Activated CD8-positive, alpha-beta T cell treated with anti-CD3 and anti-CD28 coated beads for 36 hours (primary cell): Measurements from ENCODE around the gene LIFR. TPM values are rescaled to one million over a fixed set of nuclear protein-coding genes. Genes with fewer than 3 reads are reported as not detected.

ENCODE experiments used
- ATAC-seq: fragments of 200-7000 bp; cut with Tn5 transposase; one replicate; pipeline ENCODE4 v1.10.0; 2021; ENCODE audit warnings: mild to moderate bottlenecking, moderate library complexity
- CTCF ChIA-PET: fragments of 350-600 bp; sonication (Branson Sonifier 250); formaldehyde crosslinking; loops from one replicate; lab custom pipeline; 2021; ENCODE audit warnings: antibody characterized with exemption; lab: Charles Lee
- POLR2A ChIA-PET: fragments of 350-600 bp; sonication (Branson Sonifier 250); formaldehyde crosslinking; loops from one replicate; lab custom pipeline; 2021; ENCODE audit warnings: antibody characterized with exemption; lab: Charles Lee
- DNase-seq: peaks from one replicate; pipeline ENCODE4 v3.0.0-alpha.2; 2020
- H3K27ac Mint-ChIP-seq: one replicate; pipeline ENCODE4 v1.8.0; 2021; ENCODE audit warnings: mild to moderate bottlenecking, mixed read lengths
- H3K27me3 Mint-ChIP-seq: one replicate; pipeline ENCODE4 v1.8.0; 2021; ENCODE audit warnings: mixed read lengths
- H3K36me3 Mint-ChIP-seq: one replicate; pipeline ENCODE4 v1.8.0; 2021; ENCODE audit warnings: low read depth, mixed read lengths
- H3K4me1 Mint-ChIP-seq: one replicate; pipeline ENCODE4 v1.8.0; 2021; ENCODE audit warnings: low read depth, mixed read lengths
- H3K4me3 Mint-ChIP-seq: one replicate; pipeline ENCODE4 v1.8.0; 2021; ENCODE audit warnings: mild to moderate bottlenecking, moderate library complexity, mixed read lengths
- H3K9me3 Mint-ChIP-seq: one replicate; pipeline ENCODE4 v1.8.0; 2021; ENCODE audit warnings: mixed read lengths
- intact Hi-C: fragments of 100-400 bp; cut with micrococcal nuclease; formaldehyde crosslinking; loops from one replicate; pipeline ENCODE4 v1.10.0; 2022
- total RNA-seq, 2 experiments: library from RNA; stranded (reverse); gene quantifications; one replicate each; pipeline ENCODE4 v1.2.3, GENCODE V29; 2021
- TF ChIP-seq, protein P1 (sequence below): fragments of 200-600 bp; IDR thresholded peaks from one replicate; pipeline ENCODE4 v1.8.0; 2022; ENCODE audit warnings: antibody characterized with exemption, mild to moderate bottlenecking

The LIFR gene
- total RNA-seq, 2 experiments from 2014 or later, result not detected

DNA sequence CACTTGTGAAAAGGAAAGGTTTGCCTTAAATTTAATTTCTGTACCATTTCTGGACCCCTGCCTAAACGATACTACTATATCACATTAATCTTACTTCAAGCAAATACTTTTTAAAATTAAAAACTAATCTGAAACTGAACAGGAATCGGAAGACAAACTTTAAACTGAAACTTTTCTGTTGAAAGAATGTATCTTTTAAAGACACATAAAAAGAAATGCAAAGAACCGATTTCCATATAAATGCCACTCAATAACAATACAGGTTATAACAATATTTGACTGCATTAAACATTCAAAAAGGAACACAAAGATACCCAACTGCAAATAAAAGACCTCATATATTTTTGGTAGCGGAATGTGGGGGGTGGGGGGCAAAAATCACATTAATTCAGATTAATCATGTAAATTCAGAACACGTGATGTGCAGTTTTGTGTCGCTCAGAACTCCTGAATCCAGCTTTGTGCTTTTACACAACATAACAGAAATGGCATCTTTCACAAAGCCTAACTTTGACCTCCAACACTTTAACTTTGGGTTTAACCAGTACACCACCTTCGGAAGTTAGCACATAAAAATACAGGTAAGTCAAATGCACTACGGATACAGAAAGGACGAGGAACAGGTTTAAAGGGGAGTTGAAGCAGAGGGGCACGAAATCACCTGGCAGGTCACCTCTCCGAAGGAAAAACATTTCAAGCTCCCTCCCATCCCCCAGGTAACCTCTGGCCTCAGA is 925 bp downstream of the LIFR start:
- Mint-ChIP-seq H3K36me3 (no peaks in the 10 kb centered on the region), H3K9me3 (no peaks in the 10 kb centered on the region), H3K4me3 (peak overlapping the region; percentile 68), H3K27me3 (peaks cover 59% of the 10 kb centered on the region), H3K27ac (no peak overlapping the region), H3K4me1 (peaks cover 9% of the 10 kb centered on the region)
- ChIA-PET POLR2A (no interaction called here), CTCF (interaction anchor here (0.6 kb wide), 1 partner anchor 114 kb away, joined by 3 read pairs; no protein-coding TSS in a partner anchor)
- ATAC-seq (no peak), DNase-seq (no peak)
- TF ChIP-seq, protein P1, sequence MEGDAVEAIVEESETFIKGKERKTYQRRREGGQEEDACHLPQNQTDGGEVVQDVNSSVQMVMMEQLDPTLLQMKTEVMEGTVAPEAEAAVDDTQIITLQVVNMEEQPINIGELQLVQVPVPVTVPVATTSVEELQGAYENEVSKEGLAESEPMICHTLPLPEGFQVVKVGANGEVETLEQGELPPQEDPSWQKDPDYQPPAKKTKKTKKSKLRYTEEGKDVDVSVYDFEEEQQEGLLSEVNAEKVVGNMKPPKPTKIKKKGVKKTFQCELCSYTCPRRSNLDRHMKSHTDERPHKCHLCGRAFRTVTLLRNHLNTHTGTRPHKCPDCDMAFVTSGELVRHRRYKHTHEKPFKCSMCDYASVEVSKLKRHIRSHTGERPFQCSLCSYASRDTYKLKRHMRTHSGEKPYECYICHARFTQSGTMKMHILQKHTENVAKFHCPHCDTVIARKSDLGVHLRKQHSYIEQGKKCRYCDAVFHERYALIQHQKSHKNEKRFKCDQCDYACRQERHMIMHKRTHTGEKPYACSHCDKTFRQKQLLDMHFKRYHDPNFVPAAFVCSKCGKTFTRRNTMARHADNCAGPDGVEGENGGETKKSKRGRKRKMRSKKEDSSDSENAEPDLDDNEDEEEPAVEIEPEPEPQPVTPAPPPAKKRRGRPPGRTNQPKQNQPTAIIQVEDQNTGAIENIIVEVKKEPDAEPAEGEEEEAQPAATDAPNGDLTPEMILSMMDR, result no peak
- intact Hi-C loops, result no loop called here

DNA sequence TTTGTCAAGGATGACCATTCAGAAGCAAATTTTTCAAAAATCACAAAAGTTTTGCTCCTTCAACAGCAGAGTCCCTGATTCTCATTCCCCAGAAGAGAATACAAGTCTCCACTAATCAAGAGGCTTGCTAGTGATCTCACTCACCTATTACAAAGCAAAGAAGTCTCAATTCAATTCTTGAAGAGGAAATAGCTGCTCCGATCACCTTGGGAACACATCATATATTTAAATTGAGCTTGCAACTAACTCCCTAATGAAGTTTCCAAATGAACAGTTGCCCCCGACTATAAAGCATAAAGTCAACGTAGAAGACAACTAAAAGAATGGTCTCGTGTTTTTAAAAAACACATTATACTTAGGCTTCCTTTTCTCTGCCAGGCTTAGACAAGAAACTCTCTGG is 1.6 kb downstream of the LIFR start:
- peaks cover 9% of the 10 kb centered on the region for H3K4me1 Mint-ChIP-seq
- intact Hi-C loops, result loop anchor here (5.0 kb wide), 1 partner anchor 113 kb away; no protein-coding TSS in a partner anchor
- TF ChIP-seq, protein P1, result no peak
- POLR2A ChIA-PET, result no interaction called here
- ATAC-seq, result no peak
- no peak overlapping the region for H3K27ac Mint-ChIP-seq
- H3K36me3 Mint-ChIP-seq, result no peaks in the 10 kb centered on the region
- H3K9me3 Mint-ChIP-seq, result no peaks in the 10 kb centered on the region
- CTCF ChIA-PET, result interaction anchor here (0.6 kb wide), 1 partner anchor 113 kb away, joined by 3 read pairs; no protein-coding TSS in a partner anchor
- H3K27me3 Mint-ChIP-seq, result peaks cover 60% of the 10 kb centered on the region
- no peak overlapping the region for H3K4me3 Mint-ChIP-seq
- DNase-seq, result no peak

DNA sequence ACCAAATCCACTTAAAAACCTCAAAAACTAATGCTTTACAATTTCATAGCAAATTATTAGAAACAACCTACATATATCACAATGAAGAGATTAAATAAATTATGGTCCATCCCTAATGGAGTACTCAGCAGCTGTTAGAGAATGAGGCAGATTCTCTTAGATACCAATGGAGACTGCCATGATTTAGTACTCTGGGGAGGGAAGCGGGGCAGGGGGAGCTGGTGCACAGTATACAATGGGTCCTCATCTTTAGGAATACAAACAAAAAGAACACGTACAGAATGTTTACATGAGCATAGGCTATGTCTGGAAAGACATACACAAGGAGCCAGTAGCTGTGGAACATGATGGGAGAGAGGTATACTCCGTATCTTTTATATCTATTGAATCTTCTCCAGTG is 2.0 kb downstream of the LIFR start:
- intact Hi-C loops, result loop anchor here (5.0 kb wide), 1 partner anchor 112 kb away; no protein-coding TSS in a partner anchor
- no peak overlapping the region for H3K27ac Mint-ChIP-seq
- H3K36me3 Mint-ChIP-seq, result no peaks in the 10 kb centered on the region
- POLR2A ChIA-PET, result no interaction called here
- H3K4me1 Mint-ChIP-seq, result peaks cover 9% of the 10 kb centered on the region
- CTCF ChIA-PET, result interaction anchor here (2.7 kb wide), 1 partner anchor 113 kb away, joined by 21 read pairs; no protein-coding TSS in a partner anchor
- peaks cover 60% of the 10 kb centered on the region for H3K27me3 Mint-ChIP-seq
- ATAC-seq (no peak), DNase-seq (no peak)
- TF ChIP-seq, protein P1, result no peak
- H3K9me3 Mint-ChIP-seq, result no peaks in the 10 kb centered on the region
- H3K4me3 Mint-ChIP-seq, result no peak overlapping the region

DNA sequence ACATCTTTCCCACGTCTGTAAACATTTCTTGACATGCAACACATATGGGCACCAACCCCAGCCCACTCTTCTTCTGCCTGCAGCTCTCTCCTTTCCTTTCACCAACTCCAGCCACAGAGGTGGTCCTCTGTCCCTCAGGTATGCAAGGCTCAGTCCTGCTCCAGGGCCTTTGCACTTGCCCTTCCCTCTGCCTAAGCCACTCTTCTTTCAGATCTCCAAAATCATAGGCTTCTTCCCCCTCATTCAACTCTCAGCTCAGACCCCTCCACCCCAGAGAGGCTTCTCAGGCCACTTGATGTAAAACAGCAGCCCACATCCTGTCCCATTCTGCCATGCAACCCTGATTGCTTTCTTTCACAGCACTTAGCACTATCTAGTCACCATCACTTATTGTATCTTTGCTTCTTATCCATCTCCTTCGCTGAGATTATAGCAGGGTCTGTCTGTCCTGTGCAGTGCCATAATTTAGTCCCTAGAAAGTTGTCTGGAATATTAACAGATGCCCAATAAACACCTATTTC is 3.4 kb downstream of the LIFR start:
- Mint-ChIP-seq H3K27ac (no peak overlapping the region), H3K27me3 (peaks cover 52% of the 10 kb centered on the region), H3K4me1 (peaks cover 9% of the 10 kb centered on the region), H3K4me3 (no peak overlapping the region), H3K9me3 (no peaks in the 10 kb centered on the region), H3K36me3 (no peaks in the 10 kb centered on the region)
- no peak for ATAC-seq
- POLR2A ChIA-PET, result no interaction called here
- TF ChIP-seq, protein P1, result no peak
- intact Hi-C loops, result loop anchor here (5.0 kb wide), 1 partner anchor 111 kb away; no protein-coding TSS in a partner anchor
- CTCF ChIA-PET, result interaction anchor here (1.3 to 2.7 kb wide), 2 partner anchors 111 to 133 kb away, joined by 3 to 21 read pairs; no protein-coding TSS in a partner anchor
- DNase-seq, result no peak
